ENCODE results near the gene BUD31.
"Not testable (repeated sequence)": the region's sequence is repeated elsewhere in the genome, so short reads cannot be mapped to it uniquely, and the experiment has no call there.

Gene BUD31

DNA sequence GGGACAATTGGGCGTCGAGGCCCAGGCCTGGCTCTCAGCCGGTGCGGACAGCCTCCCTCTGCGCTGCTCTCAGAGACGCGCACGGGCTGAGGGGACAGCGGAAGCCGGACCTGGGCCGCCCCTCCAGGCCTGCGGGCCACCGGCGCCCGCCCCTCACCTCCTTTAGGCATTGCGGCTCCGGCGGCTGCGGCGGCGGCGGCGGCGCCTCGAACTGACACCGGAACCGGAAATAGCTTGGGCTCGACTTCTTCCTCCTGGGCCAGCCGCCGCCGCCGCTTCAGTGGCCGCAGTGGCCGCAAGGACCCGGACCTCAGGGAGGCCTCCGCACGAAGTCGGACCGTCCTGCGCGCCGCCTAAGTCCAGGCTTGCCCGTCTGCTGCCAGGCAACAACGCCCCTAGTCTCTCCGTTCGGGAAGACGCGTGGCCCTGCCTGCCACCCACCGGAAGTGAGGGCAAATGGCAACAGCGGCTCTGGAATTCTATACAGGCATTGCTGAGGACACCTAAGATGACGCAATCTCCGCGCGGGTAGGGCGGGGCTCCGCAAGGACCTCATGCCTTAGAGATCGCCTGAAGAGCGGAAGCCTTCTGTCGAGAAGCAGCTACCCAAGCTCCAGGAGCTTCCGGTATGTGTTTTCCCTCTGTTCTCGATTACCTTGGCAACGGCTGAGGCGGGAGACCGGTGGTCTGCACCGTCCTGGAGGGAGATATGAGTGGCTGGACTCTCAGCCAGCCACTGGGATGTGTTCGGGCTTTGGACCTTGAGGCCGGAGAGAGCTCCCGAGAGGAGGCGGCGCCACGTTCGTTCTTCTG, at the start of gene BUD31, which contains the start of gene PDAP1:
Gene BUD31 (plus strand): TSS at position 591 of the 813 bp plus-strand sequence. CDS start 2,124 bp downstream, outside the sequence.
Gene PDAP1 (minus strand): TSS at position 219 of the 813 bp plus-strand sequence. CDS start 49 bp downstream, at position 170.
- DNase-seq: peak; percentile 98

DNA sequence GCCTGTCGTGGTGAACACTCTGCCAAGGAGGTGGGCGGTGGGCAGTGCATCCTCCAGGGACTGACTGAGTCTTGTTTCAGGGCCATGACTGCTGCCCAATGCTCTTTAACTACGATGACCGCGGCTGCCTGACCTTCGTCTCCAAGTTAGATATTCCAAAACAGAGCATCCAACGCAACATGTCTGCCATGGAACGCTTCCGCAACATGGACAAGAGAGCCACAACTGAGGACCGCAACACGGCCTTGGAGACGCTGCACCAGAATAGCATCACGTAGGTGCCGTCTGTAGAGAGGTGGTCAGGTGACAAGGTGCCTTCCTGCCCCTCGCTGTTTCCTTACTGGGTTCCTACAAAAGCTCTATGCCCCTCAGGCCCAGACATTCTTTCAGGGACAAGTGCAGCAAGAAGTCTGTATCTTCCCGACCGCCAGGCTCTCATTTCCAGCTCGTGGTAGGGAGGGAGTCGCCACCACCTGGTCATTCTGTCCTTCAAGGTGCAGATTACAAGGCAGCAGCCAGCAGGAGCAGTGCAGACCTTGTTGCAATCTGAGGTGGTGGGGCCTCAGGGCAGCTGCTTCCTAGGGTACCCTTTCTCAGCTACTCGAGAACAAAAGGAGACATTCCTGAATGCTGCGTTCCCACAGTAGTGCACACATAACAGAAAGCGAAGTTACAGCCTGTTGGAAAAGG, 49.2 kb upstream of the BUD31 start:
- DNase-seq: no peak

DNA sequence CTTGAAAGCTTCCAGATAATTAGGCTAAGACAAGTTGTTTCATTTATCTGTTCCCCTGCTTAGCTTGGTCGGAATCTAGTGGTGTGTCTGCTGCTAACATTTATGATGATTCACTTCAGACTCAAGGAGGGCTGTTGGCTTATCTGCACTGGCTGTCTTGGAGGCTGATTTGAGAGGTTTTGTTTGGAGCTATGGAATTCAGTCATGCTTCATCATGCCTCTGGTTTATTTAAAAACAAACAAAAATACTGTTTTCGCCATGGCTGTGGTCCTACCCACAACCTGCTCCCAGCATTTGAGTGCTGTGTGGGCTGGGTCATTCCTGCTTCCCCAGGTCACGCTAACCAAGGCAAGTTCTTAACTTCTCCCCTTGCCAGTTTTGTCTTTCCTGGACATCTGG, 46.0 kb upstream of the BUD31 start:
- no peak for DNase-seq

DNA sequence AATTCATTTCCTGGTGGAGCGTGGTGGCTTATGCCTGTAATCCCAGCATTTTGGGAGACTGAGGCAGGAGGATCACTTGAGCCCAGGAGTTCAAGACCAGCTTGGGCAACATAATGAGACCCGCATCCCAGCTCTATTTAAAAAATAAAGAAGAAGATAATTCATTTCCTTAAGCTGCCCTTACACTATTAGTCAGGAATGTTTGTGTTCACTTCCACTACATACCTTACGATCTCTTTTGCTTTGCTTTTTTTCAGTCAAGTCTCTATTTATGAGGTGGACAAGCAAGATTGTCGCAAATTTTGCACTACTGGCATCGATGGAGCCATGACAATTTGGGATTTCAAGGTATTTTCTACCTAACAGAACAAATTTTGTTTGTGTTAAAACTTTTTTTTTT, 45.5 kb upstream of the BUD31 start:
- DNase-seq: no peak

DNA sequence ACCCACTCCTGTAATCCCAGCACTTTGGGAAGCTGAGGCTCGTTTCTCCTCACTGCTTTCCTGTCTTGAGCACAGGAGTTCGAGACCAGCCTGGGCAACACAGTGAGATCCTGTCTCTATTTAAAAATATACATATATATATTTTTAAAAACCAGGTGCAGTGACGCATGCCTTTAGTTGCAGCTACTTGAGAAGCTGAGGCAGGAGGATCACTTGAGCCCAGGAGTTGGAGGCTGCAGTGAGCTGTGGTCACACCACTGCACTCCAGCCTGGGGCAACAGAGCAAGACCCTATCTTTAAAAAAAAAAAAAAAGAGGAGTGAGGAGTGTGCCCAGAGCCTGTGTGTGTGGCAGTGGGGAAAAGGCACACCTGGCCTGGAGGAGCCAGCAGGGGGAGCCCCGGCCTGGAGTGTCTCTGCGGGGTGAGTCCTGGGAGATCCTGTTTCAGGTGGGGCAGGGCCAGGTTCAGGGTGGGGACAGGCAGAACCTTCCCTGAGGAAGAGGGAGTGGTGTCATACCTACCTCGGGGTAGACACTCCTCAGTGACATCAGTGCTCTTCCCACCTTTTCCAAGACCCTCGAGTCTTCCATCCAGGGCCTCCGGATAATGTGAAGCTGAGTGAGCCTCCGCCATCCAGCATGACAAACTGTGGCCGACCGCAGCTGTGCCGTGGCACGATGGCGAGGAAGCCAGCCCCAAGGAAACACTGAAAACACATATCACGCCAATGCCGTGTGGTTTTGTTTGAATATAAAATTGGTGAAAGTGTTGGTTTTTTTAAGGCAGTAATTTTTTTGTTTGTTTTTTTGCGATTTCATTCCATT, 43.2 kb upstream of the BUD31 start:
- DNase-seq: no peak

DNA sequence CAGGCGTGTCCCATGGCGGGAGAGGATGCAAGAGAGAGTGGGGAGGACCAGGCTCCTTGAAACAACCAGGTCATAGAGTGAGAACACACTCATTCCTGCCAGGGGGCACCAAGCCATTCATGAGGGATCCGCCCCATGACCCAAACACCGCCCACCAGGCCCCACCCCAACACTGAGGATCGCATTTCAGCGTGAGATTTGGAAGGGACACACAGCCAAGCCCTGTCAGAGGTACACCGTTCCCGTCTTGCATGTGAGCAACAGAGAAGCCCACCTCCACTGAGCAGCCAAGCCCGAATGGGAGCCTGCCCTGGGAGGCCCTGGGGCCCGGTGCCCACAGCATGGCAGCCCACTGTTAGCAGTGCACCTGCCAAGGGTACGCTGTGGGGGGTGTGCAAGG, 42.1 kb upstream of the BUD31 start:
- DNase-seq: no peak

DNA sequence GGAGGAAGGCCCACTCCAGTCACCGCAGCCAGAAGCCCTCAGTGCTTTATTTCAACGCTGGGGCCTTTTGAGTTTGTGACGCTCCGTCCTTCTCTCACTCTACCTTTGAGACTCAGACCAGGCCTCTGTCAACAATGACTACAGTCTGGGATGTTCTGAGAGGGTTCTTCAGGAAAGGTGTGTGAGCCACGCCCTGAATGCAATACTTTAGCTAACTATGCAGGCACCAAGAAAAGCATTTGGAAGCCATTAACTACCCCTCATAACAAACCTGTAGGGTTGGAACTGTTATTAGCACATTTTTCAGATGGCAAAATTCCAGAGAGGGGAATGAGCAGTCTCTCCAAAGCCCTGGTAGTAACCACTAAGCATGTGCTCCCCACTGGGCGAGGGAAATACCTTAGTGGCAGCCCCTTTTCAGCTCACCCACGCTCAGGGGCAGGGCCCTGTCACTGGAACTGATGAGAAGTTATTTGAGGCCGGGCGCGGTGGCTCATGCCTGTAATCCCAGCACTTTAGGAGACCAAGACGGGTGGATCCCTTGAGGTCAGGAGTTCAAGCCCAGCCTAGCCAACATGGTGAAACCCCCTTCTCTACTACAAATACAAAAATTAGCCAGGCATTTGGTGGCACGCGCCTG, 39.9 kb upstream of the BUD31 start:
- DNase-seq: no peak

DNA sequence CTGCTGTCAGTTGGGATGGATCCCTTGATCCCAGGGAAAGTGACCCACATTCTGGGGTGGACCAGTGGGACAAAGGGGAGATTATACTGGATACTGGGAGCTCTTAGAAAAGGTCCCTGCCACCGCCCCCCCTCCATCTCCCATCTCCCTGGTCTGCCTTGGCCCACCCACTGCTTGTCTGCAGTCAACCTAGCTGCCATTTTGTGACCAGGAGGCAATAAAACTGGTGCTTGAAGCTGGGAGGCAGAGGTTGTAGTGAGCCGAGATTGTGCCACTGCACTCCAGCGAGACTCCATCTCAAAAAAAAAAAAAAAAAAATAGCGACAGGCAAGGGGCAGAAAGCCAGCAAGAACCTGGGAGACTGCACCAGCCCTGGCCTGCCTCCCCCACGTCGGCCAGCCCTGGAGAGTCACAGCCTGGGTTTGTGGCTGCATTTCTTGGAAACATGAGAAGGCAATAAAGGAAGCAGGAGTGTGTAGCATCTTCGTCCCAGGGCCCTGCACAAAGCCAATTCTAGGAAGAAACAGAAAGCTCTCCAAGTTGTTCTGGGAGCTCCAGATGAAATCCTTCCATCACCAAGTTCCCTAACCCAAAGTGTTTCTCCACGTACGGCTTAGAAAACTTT, 38.9 kb upstream of the BUD31 start:
- DNase-seq: no peak

DNA sequence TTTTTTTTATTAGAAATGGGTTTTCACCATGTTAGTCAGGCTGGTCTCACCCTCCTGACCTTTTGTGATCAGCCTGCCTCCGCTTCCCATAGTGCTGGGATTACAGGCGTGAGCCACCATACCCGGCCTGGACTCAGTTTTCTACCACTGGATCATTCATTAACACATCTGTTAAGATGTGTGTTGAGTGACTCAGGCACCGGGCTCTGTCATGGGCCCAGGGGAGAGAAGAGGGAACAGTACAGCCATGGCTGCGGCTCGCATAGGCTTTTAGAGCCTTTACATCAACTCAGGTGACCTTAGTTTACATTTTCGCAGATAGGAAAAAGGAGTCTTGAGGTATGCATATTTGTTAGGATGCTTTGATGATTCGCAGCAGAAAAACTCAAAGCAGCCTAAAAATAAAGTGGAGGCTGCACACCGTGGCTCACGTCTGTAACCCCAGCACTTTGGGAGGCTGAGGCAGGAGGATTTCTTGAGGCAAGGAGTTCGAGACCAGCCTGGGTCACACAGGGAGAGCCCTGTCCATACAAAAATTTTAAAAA, 37.3 kb upstream of the BUD31 start:
- DNase-seq: no peak

DNA sequence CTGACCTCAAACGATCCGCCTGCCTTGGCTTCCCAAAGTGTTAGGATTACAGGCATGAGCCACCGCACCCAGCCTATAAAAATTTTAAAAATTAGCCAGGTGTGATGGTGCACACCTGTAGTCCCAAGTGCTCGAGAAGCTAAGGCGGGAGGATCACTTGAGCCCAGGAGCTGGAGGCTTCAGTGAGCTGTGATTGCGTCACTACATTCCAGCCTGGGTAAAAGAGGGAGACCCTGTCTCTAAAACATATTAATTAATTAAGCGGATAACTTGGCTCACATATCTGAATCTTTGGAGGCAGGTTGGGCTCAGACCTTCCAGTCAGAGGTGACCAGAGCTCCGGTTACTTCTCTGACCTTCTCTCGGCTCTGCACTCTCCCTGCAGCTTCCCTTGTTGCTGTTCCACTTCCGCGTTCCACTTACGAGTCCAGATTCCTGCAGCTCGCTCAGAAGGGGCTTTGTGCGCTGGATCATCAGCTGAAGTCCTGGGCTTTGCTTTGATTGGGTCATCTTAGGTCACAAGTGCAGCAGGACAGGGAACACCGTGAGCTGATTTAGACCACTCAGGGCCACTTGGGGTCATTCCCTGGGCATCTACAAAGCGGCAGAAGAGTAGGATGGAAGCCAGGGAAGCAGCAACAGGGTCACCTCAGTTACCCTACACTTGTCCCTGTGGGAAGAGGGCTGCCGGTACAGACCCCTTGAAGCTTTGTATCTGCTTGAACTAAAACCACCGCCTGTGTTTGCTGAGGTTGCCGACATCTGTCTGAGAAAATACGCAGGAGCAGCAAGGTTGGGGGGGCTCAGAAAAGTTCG, 36.3 kb upstream of the BUD31 start:
- DNase-seq: no peak

DNA sequence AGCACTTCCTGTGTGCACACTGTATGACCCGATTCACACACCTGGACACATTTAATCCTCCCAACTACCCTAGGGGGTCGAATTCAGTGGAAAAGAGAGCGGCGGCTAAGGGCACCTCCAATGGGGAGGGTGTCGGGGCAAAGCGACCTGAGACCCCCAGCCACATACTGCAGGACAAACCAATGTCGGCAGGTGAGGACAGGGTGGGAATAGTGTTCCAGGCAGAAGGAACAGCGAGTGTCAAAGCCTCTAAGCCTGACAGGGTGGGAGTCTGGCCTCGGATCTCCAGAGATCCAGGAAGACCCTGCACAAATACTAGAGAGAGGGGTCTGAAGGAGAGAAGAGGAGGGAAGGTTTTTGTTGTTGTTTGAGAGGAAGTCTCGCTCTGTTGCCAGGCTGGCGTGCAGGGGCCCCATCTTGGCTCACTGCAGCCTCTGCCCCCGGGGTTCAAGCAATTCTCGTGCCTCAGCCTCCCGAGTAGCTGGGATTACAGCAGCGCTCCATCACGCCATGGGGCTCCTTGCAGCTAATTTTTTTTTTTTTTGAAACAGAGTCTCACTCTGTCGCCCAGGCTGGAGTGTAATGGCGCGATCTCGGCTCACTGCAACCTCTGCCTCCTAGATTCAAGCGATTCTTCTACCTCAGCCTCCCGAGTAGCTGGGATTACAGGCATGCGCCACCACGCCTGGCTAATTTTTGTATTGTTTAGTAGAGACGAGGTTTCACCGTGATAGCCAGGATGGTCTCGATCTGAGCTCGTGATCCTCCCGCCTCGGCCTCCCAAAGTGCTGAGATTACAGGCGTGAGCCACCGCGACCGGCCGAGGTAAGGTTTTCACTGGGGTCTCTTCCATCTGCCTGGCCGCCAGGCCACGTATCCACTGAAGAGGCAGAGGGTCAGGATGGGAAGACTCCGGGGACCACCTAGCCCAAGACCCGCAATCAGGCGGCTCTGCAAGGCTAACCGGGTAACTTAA, 35.4 kb upstream of the BUD31 start:
- no peak for DNase-seq

DNA sequence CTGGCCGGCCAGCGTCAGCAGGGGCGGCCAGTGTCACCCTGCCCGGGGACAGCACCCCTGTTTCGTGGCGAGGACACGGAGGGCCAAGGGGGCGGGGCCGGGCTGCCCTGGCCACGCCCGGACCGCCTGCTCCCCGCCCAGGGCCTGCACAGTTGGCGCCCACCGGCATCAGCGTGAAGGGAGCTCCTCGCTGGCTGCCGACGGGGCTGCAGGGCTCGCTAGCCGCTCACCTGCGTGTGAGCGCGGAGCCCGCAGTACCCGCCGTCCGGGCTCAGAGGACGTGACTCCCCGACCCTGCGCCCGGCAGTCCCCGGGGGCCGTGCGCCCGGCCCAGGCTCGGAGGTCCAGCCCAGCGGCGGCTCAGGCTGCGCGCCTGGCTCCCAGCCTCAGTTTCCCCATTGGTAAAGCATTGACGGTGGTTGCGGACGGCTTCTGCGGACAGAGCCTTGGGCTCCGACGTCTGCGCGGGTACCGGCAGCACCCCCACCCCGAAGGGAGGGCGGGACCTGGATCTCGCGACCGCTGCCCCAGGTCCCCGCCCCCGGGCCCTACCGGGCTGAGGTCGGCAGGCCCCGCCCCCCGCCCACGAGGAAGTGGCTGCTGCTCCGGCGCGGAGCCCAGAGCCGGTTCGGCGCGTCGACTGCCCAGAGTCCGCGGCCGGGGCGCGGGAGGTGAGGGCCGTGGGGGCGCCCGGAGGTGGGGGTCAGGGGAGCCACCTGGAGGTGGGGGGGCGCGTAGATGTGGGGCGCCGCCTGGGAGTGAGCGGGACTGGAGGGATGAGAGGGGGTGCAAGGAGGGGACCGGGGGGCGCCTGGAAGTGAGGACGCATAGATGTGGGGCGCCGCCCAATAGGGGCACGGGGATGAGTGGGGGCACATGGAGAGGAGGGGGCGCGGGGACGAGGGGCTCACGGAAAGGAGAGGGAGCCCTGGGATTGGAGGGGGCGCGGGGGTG, 34.4 kb upstream of the BUD31 start, which contains the start of gene ARPC1B:
Gene ARPC1B (plus strand): TSS at position 620 of the 954 bp plus-strand sequence. CDS start 10,985 bp downstream, outside the sequence.
- peak; percentile 24 for DNase-seq

DNA sequence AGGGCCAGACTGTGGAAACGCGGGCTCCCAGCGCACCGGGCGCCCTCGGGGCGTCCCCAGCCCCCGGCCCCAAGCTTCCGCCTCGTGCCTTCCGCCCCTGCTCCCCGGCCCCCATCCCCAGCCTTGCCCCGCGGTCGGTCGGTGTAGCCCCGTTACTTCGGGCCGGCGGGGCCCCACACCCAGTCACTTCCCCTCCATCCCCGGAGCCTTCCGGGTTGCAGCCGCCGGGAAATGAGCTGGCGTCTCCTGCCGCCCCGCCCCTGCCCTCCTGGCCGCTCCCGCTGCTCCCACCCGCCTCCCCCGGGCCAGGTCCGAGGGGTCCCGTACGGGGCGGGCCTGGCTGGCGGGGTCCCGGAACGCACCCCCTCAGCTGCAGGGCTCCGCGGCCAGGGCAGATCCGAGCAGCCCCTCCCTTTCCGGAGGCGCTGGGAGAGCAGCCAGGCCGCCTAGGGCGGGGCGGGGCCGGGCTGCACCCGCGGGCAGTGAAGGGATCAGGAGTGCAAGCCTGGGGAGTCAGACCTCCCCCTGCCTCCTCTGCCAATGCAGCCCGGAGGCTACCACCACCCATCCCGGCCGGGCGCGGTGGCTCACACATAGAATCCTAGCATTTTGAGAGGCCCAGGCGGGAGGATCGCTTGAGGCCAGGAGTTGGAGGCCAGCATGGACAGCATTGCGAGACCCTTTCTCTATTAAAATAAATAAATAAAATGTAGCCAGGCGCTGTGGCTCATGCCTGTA, 33.5 kb upstream of the BUD31 start:
- DNase-seq: no peak

DNA sequence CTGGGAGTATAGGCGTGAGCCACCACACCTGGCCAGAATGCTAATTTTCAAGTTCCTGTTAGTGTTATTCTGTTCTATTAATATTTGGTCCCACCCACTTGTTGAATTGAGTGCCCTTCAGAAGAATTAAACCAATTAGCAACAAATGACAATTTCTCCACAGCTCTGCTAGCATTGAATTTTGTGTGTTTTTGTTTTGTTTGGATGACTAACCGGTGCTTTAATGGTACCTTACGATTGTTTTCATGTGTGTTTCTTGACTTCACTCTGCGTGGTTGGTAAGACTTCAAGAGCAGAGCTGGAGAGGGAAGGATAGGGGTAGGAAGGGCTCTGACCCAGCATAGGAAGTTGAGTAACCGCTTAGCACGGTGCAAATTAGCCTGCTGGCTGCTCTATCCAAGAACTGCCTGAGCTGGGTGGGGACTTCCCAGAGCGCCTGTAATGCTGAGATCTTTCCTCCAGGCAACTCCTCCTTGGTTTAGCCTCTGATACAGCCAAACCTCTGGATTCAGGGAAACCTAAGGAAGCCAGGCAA, 29.7 kb upstream of the BUD31 start:
- DNase-seq: no peak

DNA sequence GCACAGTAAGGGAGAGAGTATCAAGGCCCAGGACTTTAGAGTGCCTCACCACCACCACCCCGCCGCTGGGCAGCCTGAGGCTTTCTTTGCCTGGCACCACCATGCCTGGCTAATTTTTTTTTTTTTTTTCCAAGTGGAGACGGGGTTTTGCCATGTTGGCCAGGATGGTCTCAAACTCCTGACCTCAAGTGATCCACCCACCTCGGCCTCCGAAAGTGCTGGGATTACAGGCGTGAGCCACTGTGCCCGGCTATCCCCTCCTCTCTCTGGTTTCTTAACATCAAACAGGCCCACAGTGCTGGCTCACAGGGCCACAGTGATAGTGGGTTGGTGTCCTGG, 29.1 kb upstream of the BUD31 start:
- not testable (repeated sequence) for DNase-seq

DNA sequence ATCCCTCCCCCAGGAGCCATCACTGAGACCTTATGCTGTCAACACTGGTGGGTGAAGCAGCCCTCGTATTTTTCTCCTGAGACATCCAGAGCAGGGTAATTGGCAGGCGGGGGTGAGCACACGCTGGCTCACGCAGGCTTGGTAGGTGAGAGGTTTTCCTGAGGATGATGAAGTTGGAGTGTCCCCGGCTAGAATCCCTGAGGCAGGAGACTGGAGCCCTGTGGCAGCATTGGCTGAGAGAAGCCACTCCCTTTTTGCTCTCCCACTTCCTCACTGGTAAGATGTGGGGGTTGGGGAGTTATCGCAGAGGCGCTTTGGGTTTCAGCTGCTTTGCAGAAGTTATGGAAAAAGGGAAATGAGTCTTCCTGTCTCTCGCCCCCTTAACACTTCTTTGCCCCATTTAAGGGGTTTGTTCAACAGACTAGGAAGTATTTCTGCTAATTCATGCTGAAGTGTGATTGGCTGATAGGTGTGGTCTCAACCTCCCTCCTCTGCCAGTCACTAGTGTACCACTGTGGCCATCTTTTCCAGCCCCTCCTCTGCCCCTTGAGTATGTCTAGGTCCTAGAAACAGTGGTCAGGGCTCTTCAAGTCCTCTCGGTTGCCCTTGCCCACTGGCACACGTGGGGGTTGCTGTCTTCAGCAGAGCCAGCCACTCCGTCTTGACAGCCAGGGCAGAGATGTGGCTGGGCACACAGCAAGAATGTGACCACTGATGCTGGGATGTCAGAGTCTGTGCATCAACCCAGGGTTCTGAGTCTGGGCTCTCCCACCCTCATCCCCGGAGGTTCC, 28.5 kb upstream of the BUD31 start:
- no peak for DNase-seq

All from NCI-H2227 treated with DMSO at 0.1 percent for 48 hours (cell line).